Measurements from ENCODE around the gene CIB4. TPM values are rescaled to one million over a fixed set of nuclear protein-coding genes. Genes with fewer than 3 reads are reported as not detected.

The CIB4 gene
- total RNA-seq, 1 donor from 2014 or later, result not detected

GRCh38 chr2:26642429-26642828, 1.3 kb upstream of the CIB4 start:
- DNase-seq, result no peak

- DNase-seq, result no peak
Observed at GRCh38 chr2:26640331-26640745, 828 bp downstream of the CIB4 start.

GRCh38 chr2:26639685-26640243, 1.4 kb downstream of the CIB4 start:
- no peak for DNase-seq

GRCh38 chr2:26637811-26638310, 3.3 kb downstream of the CIB4 start:
- no peak for DNase-seq

- DNase-seq, result no peak
Observed at GRCh38 chr2:26636935-26637334, 4.2 kb downstream of the CIB4 start.

GRCh38 chr2:26635401-26635800, 5.8 kb downstream of the CIB4 start:
- no peak for DNase-seq

GRCh38 chr2:26634636-26635230, 6.4 kb downstream of the CIB4 start:
- no peak for DNase-seq

- DNase-seq, result no peak
Observed at GRCh38 chr2:26633993-26634595, 7.1 kb downstream of the CIB4 start.

- no peak for DNase-seq
Observed at GRCh38 chr2:26633351-26633945, 7.7 kb downstream of the CIB4 start.

- DNase-seq, result no peak
Observed at GRCh38 chr2:26632624-26633185, 8.5 kb downstream of the CIB4 start.

GRCh38 chr2:26631401-26632170, 9.6 kb downstream of the CIB4 start:
- DNase-seq, result no peak

GRCh38 chr2:26630669-26631360, 10.4 kb downstream of the CIB4 start:
- no peak for DNase-seq

GRCh38 chr2:26630235-26630634, 10.9 kb downstream of the CIB4 start:
- DNase-seq, result no peak

GRCh38 chr2:26629751-26630150, 11.4 kb downstream of the CIB4 start:
- no peak for DNase-seq

- DNase-seq, result no peak
Observed at GRCh38 chr2:26629346-26629630, 11.9 kb downstream of the CIB4 start.

GRCh38 chr2:26628561-26629345, 12.4 kb downstream of the CIB4 start:
- no peak for DNase-seq

GRCh38 chr2:26627350-26628105, 13.6 kb downstream of the CIB4 start:
- no peak for DNase-seq

GRCh38 chr2:26626606-26627005, 14.6 kb downstream of the CIB4 start:
- DNase-seq, result no peak

GRCh38 chr2:26623541-26624495, 17.3 kb downstream of the CIB4 start:
- DNase-seq, result no peak
